ENCODE results near the gene NCOA1.
"Not testable (repeated sequence)": the region's sequence is repeated elsewhere in the genome, so short reads cannot be mapped to it uniquely, and the experiment has no call there.

Gene NCOA1

GRCh38 chr2:24507549-24507948, 16.5 kb downstream of the NCOA1 start:
- no peak for DNase-seq (ENCODE audit: low spot score)

DNA sequence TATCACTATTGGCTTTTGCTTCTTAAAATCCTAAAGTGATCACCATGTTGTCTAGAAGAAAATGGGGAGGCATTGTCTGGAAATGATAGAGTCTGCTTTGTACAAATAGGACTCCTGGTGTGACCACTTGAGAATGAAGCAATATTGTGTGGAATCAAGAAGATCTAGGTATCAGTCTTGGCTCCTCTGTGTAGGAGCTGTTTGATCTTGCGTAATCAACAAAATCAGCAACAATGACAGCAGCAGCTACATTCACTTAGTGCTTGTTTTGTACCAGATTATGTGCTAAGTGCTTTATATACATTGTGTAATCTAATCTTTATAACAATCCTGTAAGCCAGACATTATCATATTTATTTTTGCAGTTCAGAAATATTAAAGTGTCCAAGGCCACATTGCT, 17.8 kb downstream of the NCOA1 start:
- DNase-seq (ENCODE audit: low spot score) = no peak

- DNase-seq (ENCODE audit: low spot score) = no peak
These were observed 18.4 kb downstream of the NCOA1 start for GRCh38 chr2:24509425-24509824.

- DNase-seq (ENCODE audit: low spot score) = no peak
These were observed 18.8 kb downstream of the NCOA1 start for GRCh38 chr2:24509840-24510239.

- no peak for DNase-seq (ENCODE audit: low spot score)
These were observed 19.7 kb downstream of the NCOA1 start for GRCh38 chr2:24510771-24511170.

DNA sequence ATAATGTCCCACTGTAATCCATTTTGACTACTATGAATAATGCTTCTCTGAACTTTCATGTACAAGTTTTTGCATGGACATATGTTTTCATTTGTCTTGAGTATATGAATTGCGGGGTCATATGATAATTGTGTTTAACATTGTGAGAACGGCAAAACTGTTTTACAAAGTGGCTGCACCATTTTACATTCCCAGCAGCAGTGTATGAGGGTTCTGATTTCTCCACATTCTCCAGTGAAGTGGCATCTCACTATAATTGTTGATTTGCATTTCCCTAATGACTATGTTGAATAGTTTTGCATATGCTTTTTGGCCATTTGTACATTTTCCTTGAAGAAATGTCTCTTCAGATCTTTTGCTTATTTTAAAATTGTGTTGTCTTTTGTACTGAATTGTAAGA, 20.1 kb downstream of the NCOA1 start:
- no peak for DNase-seq (ENCODE audit: low spot score)

GRCh38 chr2:24511894-24512293, 20.8 kb downstream of the NCOA1 start:
- no peak for DNase-seq (ENCODE audit: low spot score)

DNA sequence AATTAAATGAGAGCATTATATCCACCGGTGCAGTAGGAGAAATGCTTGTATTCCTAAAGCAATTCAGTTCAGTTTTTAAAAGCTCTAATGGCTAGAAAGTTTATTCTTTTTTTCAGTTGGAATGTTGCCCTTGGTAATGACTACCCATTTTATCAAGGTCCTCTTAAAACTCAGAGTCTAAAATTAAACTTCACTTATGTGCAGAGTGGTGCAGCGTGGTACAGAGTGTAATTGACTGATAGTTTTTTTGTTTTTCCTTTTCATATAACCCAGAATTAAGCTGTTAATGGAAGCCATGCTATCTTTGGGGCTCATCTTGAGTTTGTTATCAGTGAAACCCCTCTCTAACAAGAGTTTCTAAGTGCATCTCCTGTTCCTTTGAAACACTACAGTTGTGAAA, 21.4 kb downstream of the NCOA1 start:
- DNase-seq (ENCODE audit: low spot score) = no peak

GRCh38 chr2:24512831-24513230, 21.8 kb downstream of the NCOA1 start:
- no peak for DNase-seq (ENCODE audit: low spot score)

DNA sequence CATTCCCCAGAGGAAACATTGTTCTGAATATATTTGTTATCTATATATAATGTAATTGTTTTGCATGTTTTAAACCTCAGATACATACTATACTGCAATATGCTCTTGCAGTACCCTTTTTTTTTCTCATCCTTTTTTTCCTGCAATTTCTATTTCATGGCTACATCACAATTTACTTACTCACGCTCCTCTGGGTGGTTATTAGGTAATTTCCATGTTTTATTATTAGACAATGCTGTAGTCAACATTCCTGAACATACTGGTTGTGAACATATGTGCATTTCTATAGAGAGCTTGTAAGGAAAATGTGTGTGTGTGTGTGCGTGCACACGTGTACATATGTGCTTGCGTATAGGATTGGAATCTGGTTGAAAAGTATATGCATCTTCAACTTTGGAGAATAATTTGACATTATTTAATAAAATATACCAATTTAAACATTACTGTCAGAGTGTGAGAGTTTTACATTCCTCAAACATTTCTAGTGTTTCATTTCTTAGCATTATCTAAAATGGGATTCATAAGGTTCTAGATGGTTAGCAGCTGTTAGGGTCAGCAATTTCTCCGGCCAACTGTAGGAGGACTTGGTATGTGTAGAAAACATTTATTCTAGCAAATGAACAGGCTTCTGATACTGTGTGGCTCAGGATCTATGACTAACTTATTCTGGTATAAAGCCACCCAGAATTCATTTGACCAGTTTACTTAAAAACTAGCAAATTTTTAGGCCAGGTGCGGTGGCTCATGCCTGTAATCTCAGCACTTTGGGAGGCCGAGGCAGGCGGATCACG, 22.4 kb downstream of the NCOA1 start:
- DNase-seq (ENCODE audit: low spot score) = no peak

- no peak for DNase-seq (ENCODE audit: low spot score)
These were observed 23.8 kb downstream of the NCOA1 start for GRCh38 chr2:24514820-24515219.

DNA sequence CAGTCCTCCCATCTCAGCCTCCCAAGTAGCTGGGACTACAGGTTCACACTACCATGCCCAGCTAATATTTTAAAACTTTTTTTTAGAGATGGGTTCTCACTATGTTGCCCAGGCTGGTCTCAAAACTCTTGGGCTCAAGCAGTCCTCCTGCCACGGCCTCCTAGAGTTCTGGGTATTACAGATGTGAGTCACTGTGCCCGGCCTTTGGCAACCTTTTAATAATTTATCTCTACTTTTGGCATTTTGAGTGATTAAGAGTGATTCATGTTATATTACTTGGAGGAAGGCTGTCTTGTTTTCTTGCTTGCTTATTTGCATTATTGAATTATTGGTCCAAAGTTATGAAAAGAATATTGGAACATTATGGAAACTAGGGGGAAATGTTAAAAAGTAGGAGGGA, 24.3 kb downstream of the NCOA1 start:
- no peak for DNase-seq (ENCODE audit: low spot score)

- no peak for DNase-seq (ENCODE audit: low spot score)
These were observed 24.8 kb downstream of the NCOA1 start for GRCh38 chr2:24515831-24516230.

- DNase-seq (ENCODE audit: low spot score) = no peak
These were observed 26.2 kb downstream of the NCOA1 start for GRCh38 chr2:24517247-24517646.

GRCh38 chr2:24520175-24520574, 29.1 kb downstream of the NCOA1 start:
- no peak for DNase-seq (ENCODE audit: low spot score)

DNA sequence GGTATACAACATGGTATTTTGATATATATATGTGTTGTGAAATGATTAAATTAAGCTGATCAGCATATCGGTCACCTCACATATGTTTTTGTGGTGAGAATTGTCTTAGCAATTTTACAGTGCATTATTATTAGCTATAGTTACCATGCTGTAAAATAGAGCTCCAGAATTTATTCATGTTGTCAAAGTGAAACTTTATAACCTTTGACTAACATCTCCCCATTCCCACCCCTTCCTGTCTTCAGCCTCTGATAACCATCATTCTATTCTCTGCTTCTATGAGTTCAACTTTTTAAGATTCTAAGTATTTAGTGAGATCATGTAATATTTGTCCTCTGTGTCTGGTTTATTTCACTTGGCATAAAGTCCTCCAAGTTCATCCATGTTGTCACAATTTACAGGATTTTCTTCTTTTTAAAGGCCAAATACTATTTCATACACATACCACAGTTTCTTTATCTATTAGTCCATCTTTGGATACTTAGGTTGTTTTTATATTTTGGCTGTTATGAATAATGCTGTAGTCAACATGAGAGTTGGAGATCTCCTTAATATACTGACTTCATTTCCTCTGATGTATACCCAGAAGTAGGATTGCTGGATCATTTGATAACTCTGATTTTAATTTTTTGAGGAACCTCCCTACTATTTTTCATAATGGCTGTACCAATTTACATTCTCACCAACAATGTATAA, 30.3 kb downstream of the NCOA1 start:
- no peak for DNase-seq (ENCODE audit: low spot score)

- no peak for DNase-seq (ENCODE audit: low spot score)
These were observed 31.1 kb downstream of the NCOA1 start for GRCh38 chr2:24521975-24522639.

GRCh38 chr2:24527536-24527935, 36.5 kb downstream of the NCOA1 start:
- DNase-seq (ENCODE audit: low spot score) = no peak

- DNase-seq (ENCODE audit: low spot score) = no peak
These were observed 39.7 kb downstream of the NCOA1 start for GRCh38 chr2:24530796-24531195.

GRCh38 chr2:24531610-24532009, 40.6 kb downstream of the NCOA1 start:
- not testable (repeated sequence) for DNase-seq (ENCODE audit: low spot score)

- DNase-seq (ENCODE audit: low spot score) = not testable (repeated sequence)
These were observed 41.0 kb downstream of the NCOA1 start for GRCh38 chr2:24532057-24532456.

GRCh38 chr2:24533574-24533973, 42.5 kb downstream of the NCOA1 start:
- not testable (repeated sequence) for DNase-seq (ENCODE audit: low spot score)

DNA sequence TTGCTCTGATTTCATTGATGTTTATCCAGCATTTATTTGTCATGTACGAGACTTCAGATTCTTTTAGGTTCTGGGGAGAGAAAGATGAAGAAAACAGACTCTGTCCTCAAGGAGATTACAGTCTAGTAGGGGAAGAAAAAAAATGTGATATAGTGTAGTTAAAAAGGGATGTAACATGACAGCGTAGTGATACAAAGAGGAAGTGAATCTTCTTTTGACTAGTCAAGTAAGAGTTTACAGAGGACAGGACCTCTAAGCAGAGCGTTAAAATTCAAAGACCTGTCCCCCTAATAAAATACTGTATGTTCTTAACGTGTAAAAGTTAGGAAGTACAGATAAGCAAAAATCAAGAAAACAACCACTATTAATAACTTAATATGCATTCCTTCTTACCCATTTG, 47.7 kb downstream of the NCOA1 start:
- DNase-seq (ENCODE audit: low spot score) = no peak
